ENCODE data around the gene CEBPG. TPM values are rescaled to one million over a fixed set of nuclear protein-coding genes. Genes with fewer than 3 reads are reported as not detected.

The CEBPG gene
- total RNA-seq = 10 to 100 TPM; 21.8 to 30.5 TPM
- 10 to 100 TPM in 1 of 2 donors, 1 to 10 TPM in 1; 8.6 to 32.2 TPM for polyA plus RNA-seq
- long read RNA-seq, donor 1, full-length matches to known transcripts = 34 of 37 reads
- long read RNA-seq, donor 1, partial matches to known transcripts = 0 of 37 reads
- long read RNA-seq, donor 1, other reads (novel, unspliced or antisense) = 3 of 37 reads
- long read RNA-seq, donor 2, full-length matches to known transcripts = 19 of 21 reads
- long read RNA-seq, donor 2, partial matches to known transcripts = 0 of 21 reads
- long read RNA-seq, donor 2, other reads (novel, unspliced or antisense) = 2 of 21 reads

DNA sequence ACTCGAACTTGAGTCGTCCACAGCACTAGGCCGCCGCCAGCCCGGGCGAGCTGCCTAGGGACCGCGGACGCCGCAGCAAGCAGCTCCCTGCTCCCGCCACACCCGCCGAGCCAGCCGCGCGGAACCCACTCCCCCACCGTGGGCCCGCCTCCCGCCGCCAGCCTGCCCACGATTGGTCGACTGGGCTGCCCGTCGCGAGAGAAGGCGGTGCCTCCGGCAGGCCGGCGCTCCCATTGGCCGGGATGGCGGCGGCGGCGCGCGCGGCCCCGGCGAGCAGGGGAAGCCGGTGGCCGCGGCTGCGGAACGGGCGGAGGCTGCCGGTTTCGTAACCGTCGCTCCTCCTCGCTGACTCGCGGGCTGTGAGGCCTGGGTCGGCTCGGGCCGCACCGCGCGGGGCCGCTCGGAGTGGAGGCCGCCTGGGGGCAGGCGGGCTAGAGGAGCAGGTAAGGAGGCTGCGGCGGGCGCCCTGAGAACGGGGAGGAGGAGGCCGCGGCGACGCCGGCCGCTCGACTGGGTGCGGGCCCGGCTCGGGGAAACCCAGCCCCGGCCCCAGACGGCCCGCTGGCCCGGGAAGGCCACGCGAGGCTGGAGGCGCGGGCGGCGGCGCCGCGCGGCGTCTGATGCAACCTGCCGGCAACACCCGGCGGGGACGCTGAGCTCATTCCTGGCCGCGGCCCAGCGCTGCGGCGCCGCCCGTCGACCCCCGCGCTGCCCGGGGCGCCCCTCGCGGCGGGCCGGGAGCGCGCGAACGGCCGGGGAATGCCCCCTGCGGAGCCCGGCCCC, at the start of gene CEBPG:
Gene CEBPG, plus strand, starts transcription at position 257 of the 783 bp plus-strand sequence. CDS start 5,531 bp downstream, outside the sequence.
- 0% methylated on average over 90 to 118 of the region's 118 CpGs for WGBS, 2 donors
- H3K4me1 ChIP-seq (ENCODE audit: control insufficient read depth in 1 of 2, insufficient read depth in 2 of 2, low read length in 2 of 2) = peaks cover 0 to 7% of the 10 kb centered on the region in 2 donors
- H3K36me3 ChIP-seq (ENCODE audit: control insufficient read depth in 1 of 2, insufficient read depth in 2 of 2, low read length in 1 of 2) = no peaks in the 10 kb centered on the region
- intact Hi-C loops (cut with DNase I) = loop anchor here in 1 of 2 donors (1.0 to 10.0 kb wide), 3 partner anchors 70 to 1891 kb away; partner anchors contain the start of gene USF2
- H3K27me3 ChIP-seq (ENCODE audit: control insufficient read depth in 1 of 2, insufficient read depth in 2 of 2, low read length in 1 of 2) = no peaks in the 10 kb centered on the region
- H3K4me3 ChIP-seq (ENCODE audit: low read length in 2 of 2) = peak within 1 kb of the TSS; percentile 65 to 87
- DNase-seq = peak; percentile 95 to 97
- ATAC-seq (ENCODE audit: low FRiP score) = peak; percentile 99
- H3K9me3 ChIP-seq (ENCODE audit: control insufficient read depth, low read length) = no peaks in the 10 kb centered on the region
- peak within 1 kb of the TSS; percentile 62 to 83 for H3K27ac ChIP-seq (ENCODE audit: low read depth in 1 of 2, low read length in 2 of 2)

DNA sequence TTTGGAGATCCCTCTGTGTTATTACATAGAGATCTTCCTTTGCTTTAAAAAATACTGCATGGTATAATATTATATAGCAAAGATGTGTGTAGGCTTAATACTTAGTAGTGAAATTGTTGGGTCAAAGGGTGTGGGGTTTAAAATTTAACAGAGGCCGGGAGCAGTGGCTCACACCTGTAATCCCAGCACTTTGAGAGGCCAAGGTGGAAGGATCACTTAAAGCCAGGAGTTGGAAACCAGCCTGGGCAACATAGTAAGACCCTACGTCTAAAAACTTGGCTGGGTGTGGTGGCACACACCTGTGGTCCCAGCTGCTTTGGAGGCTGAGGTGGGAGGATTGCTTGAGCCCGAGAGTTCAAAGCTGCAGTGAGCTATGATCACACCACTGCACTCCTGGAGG, 48.9 kb upstream of the CEBPG start:
- Histone ChIP-seq H3K4me3 (ENCODE audit: low read length in 2 of 2) (no peak overlapping the region), H3K4me1 (ENCODE audit: control insufficient read depth in 1 of 2, insufficient read depth in 2 of 2, low read length in 2 of 2) (no peaks in the 10 kb centered on the region), H3K36me3 (ENCODE audit: control insufficient read depth in 1 of 2, insufficient read depth in 2 of 2, low read length in 1 of 2) (no peaks in the 10 kb centered on the region), H3K27me3 (ENCODE audit: control insufficient read depth in 1 of 2, insufficient read depth in 2 of 2, low read length in 1 of 2) (no peaks in the 10 kb centered on the region), H3K27ac (ENCODE audit: low read depth in 1 of 2, low read length in 2 of 2) (no peak overlapping the region), H3K9me3 (ENCODE audit: control insufficient read depth, low read length) (no peaks in the 10 kb centered on the region)
- intact Hi-C loops (cut with DNase I) = no loop called here
- DNase-seq = no peak
- 75 to 77% methylated on average over 3 of the region's 3 CpGs for WGBS, 2 donors
- ATAC-seq (ENCODE audit: low FRiP score) = no peak

DNA sequence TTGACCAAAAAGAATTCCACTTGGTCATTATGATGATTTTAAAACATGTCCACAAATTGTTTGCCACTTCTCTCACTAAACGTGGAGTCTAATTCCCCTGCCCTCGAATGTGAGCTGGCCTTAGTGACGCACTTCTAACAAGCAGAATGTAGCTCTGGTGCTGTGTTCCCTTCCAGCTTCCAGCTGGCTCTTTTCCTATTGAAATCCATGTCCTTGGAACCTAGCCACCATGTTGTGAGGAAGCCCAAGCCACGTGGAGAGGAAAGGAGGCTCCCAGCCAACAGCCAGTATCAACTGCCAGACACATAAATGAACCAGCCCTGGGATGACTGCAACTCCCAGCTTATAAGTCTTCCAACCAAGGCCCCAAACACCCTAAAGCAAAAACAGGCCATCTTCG, 47.6 kb upstream of the CEBPG start:
- 32% methylated on average over 5 of the region's 5 CpGs for WGBS, 2 donors
- Histone ChIP-seq H3K27me3 (ENCODE audit: control insufficient read depth in 1 of 2, insufficient read depth in 2 of 2, low read length in 1 of 2) (no peaks in the 10 kb centered on the region), H3K27ac (ENCODE audit: low read depth in 1 of 2, low read length in 2 of 2) (no peak overlapping the region), H3K36me3 (ENCODE audit: control insufficient read depth in 1 of 2, insufficient read depth in 2 of 2, low read length in 1 of 2) (no peaks in the 10 kb centered on the region), H3K4me3 (ENCODE audit: low read length in 2 of 2) (no peak overlapping the region), H3K4me1 (ENCODE audit: control insufficient read depth in 1 of 2, insufficient read depth in 2 of 2, low read length in 2 of 2) (no peaks in the 10 kb centered on the region), H3K9me3 (ENCODE audit: control insufficient read depth, low read length) (no peaks in the 10 kb centered on the region)
- ATAC-seq (ENCODE audit: low FRiP score) (peak; percentile 81), DNase-seq (no peak)
- intact Hi-C loops (cut with DNase I) = no loop called here

DNA sequence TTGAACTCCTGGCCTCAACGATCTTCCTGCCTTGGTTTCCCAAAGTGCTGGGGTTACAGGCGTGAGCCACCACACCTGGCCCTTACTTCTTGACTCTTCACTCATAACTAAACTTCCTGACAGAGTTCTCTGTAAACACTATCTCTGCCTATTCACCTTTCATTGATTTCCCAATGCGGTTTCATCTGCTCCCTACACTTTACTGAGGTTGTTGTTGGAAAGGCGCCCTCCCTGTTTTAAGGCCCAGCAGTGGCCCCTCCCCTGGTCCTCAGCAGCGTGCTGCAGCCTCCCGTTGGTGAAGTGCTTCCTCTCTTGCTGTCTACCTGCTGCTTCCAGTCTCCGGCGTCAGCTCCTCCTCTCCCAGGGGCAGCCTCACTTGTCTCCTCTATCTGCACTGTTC, 44.4 kb upstream of the CEBPG start:
- no peak for DNase-seq
- Histone ChIP-seq H3K9me3 (ENCODE audit: control insufficient read depth, low read length) (no peaks in the 10 kb centered on the region), H3K4me1 (ENCODE audit: control insufficient read depth in 1 of 2, insufficient read depth in 2 of 2, low read length in 2 of 2) (no peaks in the 10 kb centered on the region), H3K27ac (ENCODE audit: low read depth in 1 of 2, low read length in 2 of 2) (no peak overlapping the region), H3K4me3 (ENCODE audit: low read length in 2 of 2) (no peak overlapping the region), H3K27me3 (ENCODE audit: control insufficient read depth in 1 of 2, insufficient read depth in 2 of 2, low read length in 1 of 2) (no peaks in the 10 kb centered on the region), H3K36me3 (ENCODE audit: control insufficient read depth in 1 of 2, insufficient read depth in 2 of 2, low read length in 1 of 2) (no peaks in the 10 kb centered on the region)
- WGBS, 2 donors = 44 to 68% methylated on average over 8 of the region's 8 CpGs
- intact Hi-C loops (cut with DNase I) = no loop called here
- no peak for ATAC-seq (ENCODE audit: low FRiP score)

DNA sequence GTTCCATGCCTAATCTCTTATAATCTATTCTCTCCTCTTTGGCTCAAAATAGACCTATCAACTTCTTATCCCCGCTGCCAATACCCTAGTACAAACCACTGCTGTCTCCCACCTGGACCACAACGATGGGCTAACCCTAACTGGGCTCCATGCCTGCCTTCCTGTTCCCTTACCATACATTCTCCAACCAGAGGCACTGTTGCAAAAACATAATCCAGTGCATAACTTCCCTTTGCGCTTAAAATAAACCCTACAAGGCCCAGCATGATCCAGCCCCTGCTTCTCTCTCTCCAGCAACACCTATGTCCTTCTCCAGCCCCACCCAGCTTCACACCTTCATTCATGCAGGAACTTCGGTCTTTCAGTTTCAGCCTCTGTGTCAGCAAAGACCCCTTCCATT, 43.8 kb upstream of the CEBPG start:
- H3K27me3 ChIP-seq (ENCODE audit: control insufficient read depth in 1 of 2, insufficient read depth in 2 of 2, low read length in 1 of 2) = no peaks in the 10 kb centered on the region
- 61 to 68% methylated on average over 4 of the region's 4 CpGs for WGBS, 2 donors
- intact Hi-C loops (cut with DNase I) = no loop called here
- DNase-seq = no peak
- H3K9me3 ChIP-seq (ENCODE audit: control insufficient read depth, low read length) = no peaks in the 10 kb centered on the region
- H3K27ac ChIP-seq (ENCODE audit: low read depth in 1 of 2, low read length in 2 of 2) = no peak overlapping the region
- H3K4me3 ChIP-seq (ENCODE audit: low read length in 2 of 2) = no peak overlapping the region
- H3K4me1 ChIP-seq (ENCODE audit: control insufficient read depth in 1 of 2, insufficient read depth in 2 of 2, low read length in 2 of 2) = no peaks in the 10 kb centered on the region
- no peaks in the 10 kb centered on the region for H3K36me3 ChIP-seq (ENCODE audit: control insufficient read depth in 1 of 2, insufficient read depth in 2 of 2, low read length in 1 of 2)
- no peak for ATAC-seq (ENCODE audit: low FRiP score)

DNA sequence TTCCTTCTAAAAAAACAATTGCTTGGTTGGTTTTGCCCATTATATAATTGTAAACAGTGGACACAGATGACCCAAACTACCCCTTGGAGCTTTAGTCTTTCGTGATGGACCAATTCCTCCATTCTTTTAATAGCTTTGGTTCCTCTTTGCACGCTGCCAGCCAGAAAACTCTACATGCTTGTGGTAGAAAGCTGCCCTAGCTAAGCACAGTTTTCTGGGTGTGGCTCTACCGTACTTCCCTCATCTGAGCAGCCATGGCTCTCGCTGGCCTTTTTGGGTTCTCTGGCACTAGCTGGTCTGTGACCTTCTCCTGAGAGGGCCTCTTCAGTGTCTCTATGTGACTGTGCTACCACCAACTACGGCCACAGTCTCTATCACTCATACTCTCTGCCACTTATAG, 41.3 kb upstream of the CEBPG start:
- Histone ChIP-seq H3K9me3 (ENCODE audit: control insufficient read depth, low read length) (no peaks in the 10 kb centered on the region), H3K27me3 (ENCODE audit: control insufficient read depth in 1 of 2, insufficient read depth in 2 of 2, low read length in 1 of 2) (no peaks in the 10 kb centered on the region), H3K36me3 (ENCODE audit: control insufficient read depth in 1 of 2, insufficient read depth in 2 of 2, low read length in 1 of 2) (no peaks in the 10 kb centered on the region), H3K4me3 (ENCODE audit: low read length in 2 of 2) (no peak overlapping the region), H3K27ac (ENCODE audit: low read depth in 1 of 2, low read length in 2 of 2) (no peak overlapping the region), H3K4me1 (ENCODE audit: control insufficient read depth in 1 of 2, insufficient read depth in 2 of 2, low read length in 2 of 2) (no peaks in the 10 kb centered on the region)
- peak in 1 of 2 donors; percentile 62 for DNase-seq
- ATAC-seq (ENCODE audit: low FRiP score) = no peak
- WGBS, 2 donors = 82 to 86% methylated on average over 5 of the region's 5 CpGs
- intact Hi-C loops (cut with DNase I) = no loop called here

DNA sequence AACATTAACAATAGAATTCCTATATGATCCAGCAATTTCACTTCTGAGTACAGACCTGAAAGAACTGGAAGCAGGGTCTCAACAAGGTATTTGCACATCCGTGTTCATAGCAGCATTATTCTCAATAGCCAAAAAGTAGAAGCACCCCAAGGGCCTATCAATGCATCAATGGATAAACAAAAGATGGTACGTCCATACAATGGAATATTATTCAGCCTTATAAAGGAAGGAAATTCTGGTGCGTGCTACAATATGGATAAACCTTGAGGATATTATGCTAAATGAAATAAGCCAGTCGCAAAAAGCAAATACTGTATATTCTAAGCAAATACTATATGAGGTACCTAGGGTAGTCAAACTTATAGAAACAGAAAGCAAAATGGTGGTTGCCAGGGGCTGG, 40.4 kb upstream of the CEBPG start:
- no peaks in the 10 kb centered on the region for H3K36me3 ChIP-seq (ENCODE audit: control insufficient read depth in 1 of 2, insufficient read depth in 2 of 2, low read length in 1 of 2)
- H3K27me3 ChIP-seq (ENCODE audit: control insufficient read depth in 1 of 2, insufficient read depth in 2 of 2, low read length in 1 of 2) = no peaks in the 10 kb centered on the region
- DNase-seq (no peak), ATAC-seq (ENCODE audit: low FRiP score) (no peak)
- no peak overlapping the region for H3K4me3 ChIP-seq (ENCODE audit: low read length in 2 of 2)
- no peaks in the 10 kb centered on the region for H3K9me3 ChIP-seq (ENCODE audit: control insufficient read depth, low read length)
- no peak overlapping the region for H3K27ac ChIP-seq (ENCODE audit: low read depth in 1 of 2, low read length in 2 of 2)
- no peaks in the 10 kb centered on the region for H3K4me1 ChIP-seq (ENCODE audit: control insufficient read depth in 1 of 2, insufficient read depth in 2 of 2, low read length in 2 of 2)
- 93% methylated on average over 4 of the region's 4 CpGs for WGBS, 2 donors
- intact Hi-C loops (cut with DNase I) = no loop called here

DNA sequence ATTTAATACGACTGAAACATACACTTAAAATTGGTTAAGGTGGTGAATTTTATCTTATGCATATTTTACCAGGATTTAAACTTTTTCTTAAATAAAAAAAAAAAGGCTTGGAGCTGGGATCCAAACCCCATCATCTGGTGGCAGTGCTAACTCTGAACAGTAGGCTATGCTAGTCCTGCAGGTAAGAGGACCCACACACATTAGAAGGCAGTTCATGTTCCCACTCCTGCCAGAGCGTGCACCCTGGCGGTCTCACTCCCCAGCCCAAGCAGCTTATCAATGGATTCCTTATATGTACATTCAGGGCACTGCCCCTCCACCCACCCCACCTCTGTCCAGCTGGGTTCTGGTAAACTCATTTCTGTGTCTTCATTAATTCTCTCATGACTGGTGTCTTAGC, 39.9 kb upstream of the CEBPG start:
- Histone ChIP-seq H3K9me3 (ENCODE audit: control insufficient read depth, low read length) (no peaks in the 10 kb centered on the region), H3K27ac (ENCODE audit: low read depth in 1 of 2, low read length in 2 of 2) (no peak overlapping the region), H3K4me1 (ENCODE audit: control insufficient read depth in 1 of 2, insufficient read depth in 2 of 2, low read length in 2 of 2) (no peaks in the 10 kb centered on the region), H3K4me3 (ENCODE audit: low read length in 2 of 2) (no peak overlapping the region), H3K27me3 (ENCODE audit: control insufficient read depth in 1 of 2, insufficient read depth in 2 of 2, low read length in 1 of 2) (no peaks in the 10 kb centered on the region), H3K36me3 (ENCODE audit: control insufficient read depth in 1 of 2, insufficient read depth in 2 of 2, low read length in 1 of 2) (no peaks in the 10 kb centered on the region)
- 87 to 90% methylated on average over 3 of the region's 3 CpGs for WGBS, 2 donors
- DNase-seq (no peak), ATAC-seq (ENCODE audit: low FRiP score) (no peak)
- intact Hi-C loops (cut with DNase I) = no loop called here

DNA sequence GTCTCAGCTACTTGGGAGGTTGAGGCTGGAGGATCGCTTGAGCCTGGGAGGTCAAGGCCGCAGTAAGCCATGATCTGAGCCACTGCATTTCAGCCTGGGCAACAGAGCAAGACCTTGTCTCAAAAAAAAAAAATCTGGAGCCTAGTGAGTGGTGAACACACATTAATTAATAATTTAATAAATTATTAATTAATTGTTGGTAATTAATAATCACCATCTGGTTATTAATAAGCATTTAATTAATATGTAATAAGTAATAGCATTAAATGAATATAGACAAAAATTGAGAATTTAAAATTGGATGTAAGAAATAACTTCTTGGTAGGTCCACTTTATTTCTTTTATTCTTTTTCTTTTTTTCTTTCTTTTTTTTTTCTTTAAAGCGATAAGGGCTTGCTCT, 39.2 kb upstream of the CEBPG start:
- ATAC-seq (ENCODE audit: low FRiP score) = no peak
- Histone ChIP-seq H3K27me3 (ENCODE audit: control insufficient read depth in 1 of 2, insufficient read depth in 2 of 2, low read length in 1 of 2) (no peaks in the 10 kb centered on the region), H3K4me1 (ENCODE audit: control insufficient read depth in 1 of 2, insufficient read depth in 2 of 2, low read length in 2 of 2) (no peaks in the 10 kb centered on the region), H3K36me3 (ENCODE audit: control insufficient read depth in 1 of 2, insufficient read depth in 2 of 2, low read length in 1 of 2) (no peaks in the 10 kb centered on the region), H3K9me3 (ENCODE audit: control insufficient read depth, low read length) (no peaks in the 10 kb centered on the region), H3K27ac (ENCODE audit: low read depth in 1 of 2, low read length in 2 of 2) (no peak overlapping the region), H3K4me3 (ENCODE audit: low read length in 2 of 2) (no peak overlapping the region)
- DNase-seq = no peak
- intact Hi-C loops (cut with DNase I) = no loop called here
- 90 to 91% methylated on average over 3 of the region's 3 CpGs for WGBS, 2 donors

Data from aorta (tissue), 5 donors.